Liver (tissue), 9 donors: ENCODE measurements around the gene IL36B. TPM values are rescaled to one million over a fixed set of nuclear protein-coding genes. Genes with fewer than 3 reads are reported as not detected.

Experiments used
- DNase-seq: peaks from one replicate; pipeline ENCODE4 v3.0.0-alpha.2; 2017; ENCODE audit warnings: low spot score
- H3K27ac ChIP-seq, 2 donors: one replicate each; pipeline ENCODE4 v1.7.0; 2013; ENCODE audit warnings: inconsistent platforms in 2 of 2, low read length in 2 of 2, control low read depth in 1 of 2, low read depth in 1 of 2, mild to moderate bottlenecking in 1 of 2
- H3K27me3 ChIP-seq, 4 donors: one replicate each; pipeline versions ENCODE4 v1.6.1 to v1.7.0; 2013; ENCODE audit warnings: low read length in 3 of 4, inconsistent platforms in 1 of 4, mild to moderate bottlenecking in 1 of 4, moderate library complexity in 1 of 4; ENCODE audit not compliant: control insufficient read depth in 4 of 4, insufficient read depth in 4 of 4
- H3K36me3 ChIP-seq, 4 donors: one replicate each; pipeline versions ENCODE4 v1.6.1 to v1.7.0; 2013; ENCODE audit warnings: low read length in 3 of 4, mild to moderate bottlenecking in 3 of 4, low read depth in 1 of 4, moderate library complexity in 1 of 4; ENCODE audit not compliant: control insufficient read depth in 4 of 4, insufficient read depth in 3 of 4
- H3K4me1 ChIP-seq, 4 donors: one replicate each; pipeline versions ENCODE4 v1.6.1 to v1.7.0; 2013; ENCODE audit warnings: low read length in 3 of 4, mild to moderate bottlenecking in 3 of 4, moderate library complexity in 1 of 4; ENCODE audit not compliant: control insufficient read depth in 4 of 4, insufficient read depth in 4 of 4
- H3K4me3 ChIP-seq, 3 donors: one replicate each; pipeline versions ENCODE4 v1.6.1 to v1.7.0; 2013; ENCODE audit warnings: low read length in 3 of 3, control low read depth in 1 of 3, low read depth in 1 of 3, mild to moderate bottlenecking in 1 of 3
- H3K9ac ChIP-seq, 2 donors: one replicate each; pipeline ENCODE4 v1.7.0; 2013; ENCODE audit warnings: low read length in 2 of 2, mild to moderate bottlenecking in 2 of 2, moderate library complexity in 2 of 2, control low read depth in 1 of 2, low read depth in 1 of 2
- H3K9me3 ChIP-seq, 4 donors: one replicate each; pipeline versions ENCODE4 v1.6.1 to v1.7.0; 2013; ENCODE audit warnings: low read length in 3 of 4; ENCODE audit not compliant: control insufficient read depth in 4 of 4
- EGR1 ChIP-seq, 2 donors: IDR thresholded peaks; 2 replicates each; pipeline ENCODE4 v1.6.1; 2016 to 2018; ENCODE audit warnings: antibody characterized with exemption in 2 of 2, low read depth in 2 of 2
- FOXA1 ChIP-seq: IDR thresholded peaks from 2 replicates; pipeline ENCODE4 v1.6.1; 2016; ENCODE audit warnings: antibody characterized with exemption
- FOXA2 ChIP-seq: IDR thresholded peaks from 2 replicates; pipeline ENCODE4 v1.6.1; 2016; ENCODE audit warnings: antibody characterized with exemption
- GABPA ChIP-seq, 2 donors: IDR thresholded peaks in 1 of 2; conservative IDR thresholded peaks in 1 of 2; 2 replicates each; pipeline ENCODE4 v1.6.1; 2016; ENCODE audit warnings: antibody characterized with exemption in 2 of 2, mild to moderate bottlenecking in 1 of 2, moderate library complexity in 1 of 2
- HNF4A ChIP-seq, 2 donors: conservative IDR thresholded peaks; 2 replicates each; pipeline ENCODE4 v1.6.1; 2016; ENCODE audit warnings: antibody characterized with exemption in 2 of 2, mild to moderate bottlenecking in 2 of 2
- NR2F2 ChIP-seq: IDR thresholded peaks from 2 replicates; pipeline ENCODE4 v1.6.1; 2016; ENCODE audit warnings: antibody characterized with exemption
- RAD21 ChIP-seq, 2 donors: IDR thresholded peaks; 2 replicates each; pipeline ENCODE4 v1.6.1; 2016; ENCODE audit warnings: antibody characterized with exemption in 2 of 2, mild to moderate bottlenecking in 2 of 2
- RXRA ChIP-seq, 2 donors: IDR thresholded peaks; 2 replicates each; pipeline ENCODE4 v1.6.1; 2017 to 2018; ENCODE audit warnings: antibody characterized with exemption in 2 of 2, mild to moderate bottlenecking in 1 of 2
- WGBS: extraction: QIAGEN DNeasy Blood & Tissue Kit; methylation state at CpG from one replicate; pipeline ENCODE4 v1.1.7; 2013; 5-methylcytosine and 5-hydroxymethylcytosine counted together
- polyA plus RNA-seq, 2 donors: library from polyadenylated mRNA; stranded (reverse) in 1 of 2; unstranded in 1 of 2; fragments of 200-250 nt in 1 of 2; fragments of >200 nt in 1 of 2; fragmentation: Nextera tagmentation in 1 of 2; extraction: Ambion mirVana in 1 of 2; gene quantifications; one replicate each; pipeline versions ENCODE4 v1.2.1 to v1.2.3, GENCODE V29; 2013 to 2015
- total RNA-seq, 2 donors: library from RNA; depleted of rRNA; stranded (reverse); fragments of >200 nt; gene quantifications; one replicate each; pipeline ENCODE4 v1.2.3, GENCODE V29; 2014
- TF ChIP-seq, protein P1 (sequence below): fragments of 150-350 bp; IDR thresholded peaks from 2 replicates; pipeline ENCODE4 v1.5.1; 2017; ENCODE audit warnings: improper control_type of control experiment, low read depth, low read length; ENCODE audit not compliant: missing input control
- TF ChIP-seq, protein P2 (sequence below): IDR thresholded peaks from 2 replicates; pipeline ENCODE4 v1.6.1; 2016; ENCODE audit warnings: antibody characterized with exemption
- TF ChIP-seq, protein P3 (sequence below): IDR thresholded peaks from 2 replicates; pipeline ENCODE4 v1.6.1; 2016; ENCODE audit warnings: antibody characterized with exemption
- TF ChIP-seq, protein P4 (sequence below): IDR thresholded peaks from 2 replicates; pipeline ENCODE4 v1.6.1; 2016; ENCODE audit warnings: antibody characterized with exemption
- donor health status: healthy.
- donor health status: healthy.
- donor health status: healthy.
- donor health status: healthy.
- donor health status: healthy.

IL36B gene
- total and polyA plus RNA-seq, 4 donors, result not detected

DNA sequence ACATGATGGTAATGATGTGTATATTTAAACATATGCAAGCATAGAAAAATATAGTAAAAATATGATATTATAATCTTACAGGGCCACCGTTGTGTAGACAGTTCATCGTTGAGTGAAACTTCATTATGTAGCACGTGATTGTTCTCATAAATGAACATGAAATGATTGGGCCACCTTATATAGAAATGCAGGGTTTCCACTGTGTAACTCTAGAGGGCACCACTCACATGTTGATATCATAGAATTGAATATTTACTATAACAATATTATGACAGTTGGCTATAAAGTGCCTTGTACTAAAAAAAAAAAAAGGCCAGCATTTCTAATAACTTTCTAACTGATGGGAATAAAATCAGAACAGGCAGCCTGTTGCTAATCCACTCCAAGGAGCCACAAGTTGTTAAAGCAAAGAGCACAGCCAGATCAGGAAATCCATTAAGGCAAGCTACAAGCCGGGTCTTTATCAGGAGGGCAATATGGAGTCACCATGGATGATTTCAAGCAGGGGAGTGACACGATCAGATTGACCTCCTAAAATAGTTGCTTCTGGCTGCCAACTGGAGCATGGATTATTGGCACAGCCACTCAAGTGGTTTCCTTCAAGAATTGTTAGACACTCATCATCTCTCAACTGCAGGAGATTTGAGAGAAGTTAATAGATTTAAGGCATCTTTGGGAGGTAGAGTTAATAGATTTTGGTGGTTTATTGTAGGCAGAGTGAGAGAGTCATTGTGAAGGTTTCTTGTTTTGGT, 31.8 kb upstream of the IL36B start:
- Histone ChIP-seq H3K36me3 (no peaks in the 10 kb centered on the region), H3K27ac (no peak overlapping the region), H3K4me3 (no peak overlapping the region), H3K4me1 (peaks cover 0 to 21% (median 18%) of the 10 kb centered on the region in 4 donors), H3K9ac (no peak overlapping the region), H3K9me3 (peaks cover 0 to 4% (median 0%) of the 10 kb centered on the region in 4 donors), H3K27me3 (no peaks in the 10 kb centered on the region)
- TF ChIP-seq NR2F2, result no peak
- no peak for TF ChIP-seq GABPA (IDR thresholded peaks at IDR 0.05 in 1 of 2, conservative IDR thresholded peaks at IDR 0.05 in 1 of 2)
- peak; percentile 78 to 81 for TF ChIP-seq RAD21 (IDR thresholded peaks at IDR 0.05)
- TF ChIP-seq, protein P1, sequence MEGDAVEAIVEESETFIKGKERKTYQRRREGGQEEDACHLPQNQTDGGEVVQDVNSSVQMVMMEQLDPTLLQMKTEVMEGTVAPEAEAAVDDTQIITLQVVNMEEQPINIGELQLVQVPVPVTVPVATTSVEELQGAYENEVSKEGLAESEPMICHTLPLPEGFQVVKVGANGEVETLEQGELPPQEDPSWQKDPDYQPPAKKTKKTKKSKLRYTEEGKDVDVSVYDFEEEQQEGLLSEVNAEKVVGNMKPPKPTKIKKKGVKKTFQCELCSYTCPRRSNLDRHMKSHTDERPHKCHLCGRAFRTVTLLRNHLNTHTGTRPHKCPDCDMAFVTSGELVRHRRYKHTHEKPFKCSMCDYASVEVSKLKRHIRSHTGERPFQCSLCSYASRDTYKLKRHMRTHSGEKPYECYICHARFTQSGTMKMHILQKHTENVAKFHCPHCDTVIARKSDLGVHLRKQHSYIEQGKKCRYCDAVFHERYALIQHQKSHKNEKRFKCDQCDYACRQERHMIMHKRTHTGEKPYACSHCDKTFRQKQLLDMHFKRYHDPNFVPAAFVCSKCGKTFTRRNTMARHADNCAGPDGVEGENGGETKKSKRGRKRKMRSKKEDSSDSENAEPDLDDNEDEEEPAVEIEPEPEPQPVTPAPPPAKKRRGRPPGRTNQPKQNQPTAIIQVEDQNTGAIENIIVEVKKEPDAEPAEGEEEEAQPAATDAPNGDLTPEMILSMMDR, result peak; percentile 58
- TF ChIP-seq, protein P2, sequence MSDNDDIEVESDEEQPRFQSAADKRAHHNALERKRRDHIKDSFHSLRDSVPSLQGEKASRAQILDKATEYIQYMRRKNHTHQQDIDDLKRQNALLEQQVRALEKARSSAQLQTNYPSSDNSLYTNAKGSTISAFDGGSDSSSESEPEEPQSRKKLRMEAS, result no peak
- peak in 1 of 2 donors; percentile 7 for TF ChIP-seq HNF4A (conservative IDR thresholded peaks at IDR 0.05)
- WGBS, result 37% methylated on average over 5 of the region's 5 CpGs
- DNase-seq, result no peak

DNA sequence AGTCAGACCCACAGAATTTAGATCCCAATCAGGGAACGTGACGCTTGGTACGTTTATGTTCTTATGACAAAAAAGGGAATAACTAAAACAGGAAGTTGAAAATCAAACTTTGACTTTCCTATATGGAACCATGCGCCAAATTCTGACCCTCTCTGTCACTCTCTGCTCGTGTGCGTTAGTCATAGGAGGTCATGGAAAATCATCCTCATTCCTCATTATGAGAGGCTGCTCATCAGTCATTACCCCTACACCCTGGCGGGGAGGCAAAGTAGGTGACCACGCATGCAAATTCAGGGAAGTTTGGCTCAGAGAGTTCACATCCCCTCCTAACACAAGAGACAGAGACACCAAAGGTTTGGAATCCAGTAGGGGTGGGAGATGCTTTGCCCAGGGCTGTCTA, 30.6 kb upstream of the IL36B start:
- Histone ChIP-seq H3K36me3 (no peaks in the 10 kb centered on the region), H3K9me3 (peaks cover 0 to 4% (median 0%) of the 10 kb centered on the region in 4 donors), H3K9ac (no peak overlapping the region), H3K4me1 (peaks cover 0 to 23% (median 15%) of the 10 kb centered on the region in 4 donors), H3K27me3 (no peaks in the 10 kb centered on the region), H3K27ac (no peak overlapping the region), H3K4me3 (no peak overlapping the region)
- TF ChIP-seq GABPA (IDR thresholded peaks at IDR 0.05 in 1 of 2, conservative IDR thresholded peaks at IDR 0.05 in 1 of 2), result no peak
- TF ChIP-seq, protein P2, result no peak
- TF ChIP-seq, protein P1, result no peak
- TF ChIP-seq RXRA (IDR thresholded peaks at IDR 0.05), result no peak
- TF ChIP-seq FOXA1, result no peak
- TF ChIP-seq FOXA2, result no peak
- no peak for TF ChIP-seq EGR1 (IDR thresholded peaks at IDR 0.05; ENCODE audit: low read depth in 2 of 2)
- no peak for TF ChIP-seq NR2F2
- TF ChIP-seq, protein P3, sequence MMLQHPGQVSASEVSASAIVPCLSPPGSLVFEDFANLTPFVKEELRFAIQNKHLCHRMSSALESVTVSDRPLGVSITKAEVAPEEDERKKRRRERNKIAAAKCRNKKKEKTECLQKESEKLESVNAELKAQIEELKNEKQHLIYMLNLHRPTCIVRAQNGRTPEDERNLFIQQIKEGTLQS, result no peak
- TF ChIP-seq, protein P4, sequence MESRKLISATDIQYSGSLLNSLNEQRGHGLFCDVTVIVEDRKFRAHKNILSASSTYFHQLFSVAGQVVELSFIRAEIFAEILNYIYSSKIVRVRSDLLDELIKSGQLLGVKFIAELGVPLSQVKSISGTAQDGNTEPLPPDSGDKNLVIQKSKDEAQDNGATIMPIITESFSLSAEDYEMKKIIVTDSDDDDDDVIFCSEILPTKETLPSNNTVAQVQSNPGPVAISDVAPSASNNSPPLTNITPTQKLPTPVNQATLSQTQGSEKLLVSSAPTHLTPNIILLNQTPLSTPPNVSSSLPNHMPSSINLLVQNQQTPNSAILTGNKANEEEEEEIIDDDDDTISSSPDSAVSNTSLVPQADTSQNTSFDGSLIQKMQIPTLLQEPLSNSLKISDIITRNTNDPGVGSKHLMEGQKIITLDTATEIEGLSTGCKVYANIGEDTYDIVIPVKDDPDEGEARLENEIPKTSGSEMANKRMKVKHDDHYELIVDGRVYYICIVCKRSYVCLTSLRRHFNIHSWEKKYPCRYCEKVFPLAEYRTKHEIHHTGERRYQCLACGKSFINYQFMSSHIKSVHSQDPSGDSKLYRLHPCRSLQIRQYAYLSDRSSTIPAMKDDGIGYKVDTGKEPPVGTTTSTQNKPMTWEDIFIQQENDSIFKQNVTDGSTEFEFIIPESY, result no peak
- WGBS, result 80% methylated on average over 8 of the region's 8 CpGs
- no peak for DNase-seq
